ENCODE data around the gene FMNL1. TPM values are rescaled to one million over a fixed set of nuclear protein-coding genes. Genes with fewer than 3 reads are reported as not detected.
A peak's percentile ranks its signal among the peaks of the same experiment; 100 is the strongest.

FMNL1 gene
- total RNA-seq, 1 experiment from 2014 or later: 3.0 TPM

DNA sequence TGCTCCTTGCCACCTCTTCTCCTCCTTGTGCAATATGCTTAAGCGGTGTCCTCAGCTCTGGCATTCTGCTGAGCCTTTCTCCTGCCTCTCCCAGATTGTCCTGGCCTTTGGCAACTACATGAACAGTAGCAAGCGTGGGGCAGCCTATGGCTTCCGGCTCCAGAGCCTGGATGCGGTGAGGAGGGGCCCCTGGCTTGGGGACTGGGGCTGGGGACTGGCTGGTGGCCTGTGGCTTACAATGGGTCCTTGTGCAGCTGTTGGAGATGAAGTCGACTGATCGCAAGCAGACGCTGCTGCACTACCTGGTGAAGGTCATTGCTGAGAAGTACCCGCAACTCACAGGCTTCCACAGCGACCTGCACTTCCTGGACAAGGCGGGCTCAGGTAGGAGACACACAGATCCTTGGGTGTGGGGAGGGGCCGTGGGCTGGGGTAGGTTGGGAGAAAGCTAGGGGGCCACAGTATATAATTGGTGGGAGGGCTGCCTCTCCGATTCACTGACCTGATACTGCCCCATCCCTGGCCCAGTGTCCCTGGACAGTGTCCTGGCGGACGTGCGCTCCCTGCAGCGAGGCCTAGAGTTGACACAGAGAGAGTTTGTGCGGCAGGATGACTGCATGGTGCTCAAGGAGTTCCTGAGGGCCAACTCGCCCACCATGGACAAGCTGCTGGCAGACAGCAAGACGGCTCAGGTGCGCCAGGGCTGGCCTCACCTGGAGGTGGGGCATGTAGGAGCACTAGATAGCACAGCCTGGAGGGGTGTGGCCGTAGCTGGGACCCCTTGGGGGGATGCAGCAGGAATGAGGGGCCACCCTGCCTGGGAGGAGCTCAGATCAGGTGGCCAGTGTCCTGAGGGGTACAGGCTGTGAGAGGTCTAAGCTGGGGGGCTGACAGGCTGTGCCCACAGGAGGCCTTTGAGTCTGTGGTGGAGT is 23.3 kb downstream of the FMNL1 start:
- intact Hi-C loops (cut with micrococcal nuclease; ENCODE audit: unreplicated experiment): no loop called here

DNA sequence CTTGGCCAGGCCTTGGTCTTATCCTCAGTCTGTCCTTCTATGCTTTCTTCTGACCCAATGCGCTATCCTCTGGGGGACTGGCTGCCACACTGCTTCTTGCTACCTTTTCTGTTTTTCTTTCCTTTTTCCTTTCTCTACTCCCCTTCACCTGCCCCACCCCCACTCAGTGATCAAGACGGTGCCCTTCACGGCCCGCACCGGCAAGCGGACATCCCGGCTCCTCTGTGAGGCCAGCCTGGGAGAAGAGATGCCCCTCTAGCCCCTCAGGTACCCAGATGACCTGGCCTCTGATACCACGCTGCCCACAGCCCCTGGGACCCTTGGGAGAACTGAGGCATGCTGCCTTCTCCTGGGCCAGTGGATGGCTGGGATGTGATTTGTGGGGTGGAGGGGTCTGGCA is 24.7 kb downstream of the FMNL1 start:
- no peak for TF ChIP-seq CTCF (IDR thresholded peaks at IDR 0.05; ENCODE audit: insufficient read depth in 1 of 2, low read depth in 1 of 2, low read length in 1 of 2, severe bottlenecking in 1 of 2, unreplicated experiment in 1 of 2)
- Mint-ChIP-seq H3K9me3 (ENCODE audit: unreplicated experiment) (no peaks in the 10 kb centered on the region), H3K4me1 (ENCODE audit: low read depth, unreplicated experiment) (peaks cover 10% of the 10 kb centered on the region), H3K4me3 (ENCODE audit: unreplicated experiment) (peak overlapping the region; percentile 81), H3K27ac (ENCODE audit: unreplicated experiment) (peak overlapping the region; percentile 92), H3K27me3 (ENCODE audit: insufficient read depth, unreplicated experiment) (peaks cover 3% of the 10 kb centered on the region), H3K36me3 (ENCODE audit: insufficient read depth, unreplicated experiment) (peaks cover 17% of the 10 kb centered on the region)
- Histone ChIP-seq H3K4me3 (ENCODE audit: low read depth, low read length) (peak overlapping the region; percentile 63), H3K27me3 (replicated peaks; ENCODE audit: control insufficient read depth, insufficient read depth, low read length) (no peaks in the 10 kb centered on the region), H3K4me1 (peaks cover 13% of the 10 kb centered on the region), H3K36me3 (ENCODE audit: control insufficient read depth, insufficient read depth, low read length) (peaks cover 2% of the 10 kb centered on the region; the same call in 1 of the 2 replicates), H3K9me3 (no peaks in the 10 kb centered on the region)
- ChIA-PET POLR2A (interaction anchor here (1.3 kb wide), 1 partner anchor 71 kb away, joined by 6 read pairs; the partner anchor contains the start of gene MAP3K14), CTCF (interaction anchor here (0.9 to 1.7 kb wide), 4 partner anchors 10 to 179 kb away, joined by 4 to 7 read pairs (median 6); no protein-coding TSS in a partner anchor)
- no TSS peak for BruUV-seq (replicated peaks)
- intact Hi-C loops (cut with micrococcal nuclease; ENCODE audit: unreplicated experiment): loop anchor here (2.0 kb wide), 1 partner anchor 178 kb away; no protein-coding TSS in a partner anchor
- DNase-seq: no peak

More for the DNA sequence above, 23.3 kb downstream of the FMNL1 start:
- BruUV-seq (replicated peaks): no TSS peak
- no peaks in the 10 kb centered on the region for H3K27me3 ChIP-seq (replicated peaks; ENCODE audit: control insufficient read depth, insufficient read depth, low read length)
- Mint-ChIP-seq H3K36me3 (ENCODE audit: insufficient read depth, unreplicated experiment) (peaks cover 21% of the 10 kb centered on the region), H3K4me3 (ENCODE audit: unreplicated experiment) (no peak overlapping the region), H3K27me3 (ENCODE audit: insufficient read depth, unreplicated experiment) (peaks cover 3% of the 10 kb centered on the region), H3K27ac (ENCODE audit: unreplicated experiment) (no peak overlapping the region), H3K9me3 (ENCODE audit: unreplicated experiment) (no peaks in the 10 kb centered on the region), H3K4me1 (ENCODE audit: low read depth, unreplicated experiment) (peaks cover 10% of the 10 kb centered on the region)
- no peaks in the 10 kb centered on the region for H3K9me3 ChIP-seq
- no peak for TF ChIP-seq CTCF (IDR thresholded peaks at IDR 0.05; ENCODE audit: insufficient read depth in 1 of 2, low read depth in 1 of 2, low read length in 1 of 2, severe bottlenecking in 1 of 2, unreplicated experiment in 1 of 2)
- no peak overlapping the region for H3K4me3 ChIP-seq (ENCODE audit: low read depth, low read length)
- no peak for DNase-seq
- peaks cover 16% of the 10 kb centered on the region for H3K4me1 ChIP-seq
- ChIA-PET CTCF (interaction anchor here (0.9 kb wide), 1 partner anchor 73 kb away, joined by 4 read pairs; no protein-coding TSS in a partner anchor), POLR2A (no interaction called here)
- H3K36me3 ChIP-seq (ENCODE audit: control insufficient read depth, insufficient read depth, low read length): no peaks in the 10 kb centered on the region

- TF ChIP-seq CTCF (IDR thresholded peaks at IDR 0.05; ENCODE audit: insufficient read depth in 1 of 2, low read depth in 1 of 2, low read length in 1 of 2, severe bottlenecking in 1 of 2, unreplicated experiment in 1 of 2): peak; percentile 56 to 78
- H3K36me3 Mint-ChIP-seq (ENCODE audit: insufficient read depth, unreplicated experiment): peaks cover 17% of the 10 kb centered on the region
- H3K27me3 Mint-ChIP-seq (ENCODE audit: insufficient read depth, unreplicated experiment): peaks cover 3% of the 10 kb centered on the region
- H3K4me1 ChIP-seq: peaks cover 11% of the 10 kb centered on the region
- H3K4me3 Mint-ChIP-seq (ENCODE audit: unreplicated experiment): peak overlapping the region; percentile 81
- DNase-seq: peak in 1 of 2 experiments; percentile 69
- no peaks in the 10 kb centered on the region for H3K9me3 ChIP-seq
- H3K4me3 ChIP-seq (ENCODE audit: low read depth, low read length): peak overlapping the region; percentile 63
- BruUV-seq (replicated peaks): TSS peak; percentile 53
- intact Hi-C loops (cut with micrococcal nuclease; ENCODE audit: unreplicated experiment): loop anchor here (1.0 to 2.0 kb wide), 3 partner anchors 70 to 178 kb away; partner anchors contain the start of gene MAP3K14
- H3K9me3 Mint-ChIP-seq (ENCODE audit: unreplicated experiment): no peaks in the 10 kb centered on the region
- peak overlapping the region; percentile 92 for H3K27ac Mint-ChIP-seq (ENCODE audit: unreplicated experiment)
- ChIA-PET POLR2A (interaction anchor here (1.3 to 1.9 kb wide), 2 partner anchors 70 to 99 kb away, joined by 6 to 7 read pairs; partner anchors contain the start of genes HEXIM1 and MAP3K14), CTCF (interaction anchor here (0.6 to 2.0 kb wide), 14 partner anchors 9 to 581 kb away, joined by 3 to 13 read pairs (median 4); partner anchors contain the start of gene ACBD4)
- peaks cover 2% of the 10 kb centered on the region; the same call in 1 of the 2 replicates for H3K36me3 ChIP-seq (ENCODE audit: control insufficient read depth, insufficient read depth, low read length)
- H3K27me3 ChIP-seq (replicated peaks; ENCODE audit: control insufficient read depth, insufficient read depth, low read length): no peaks in the 10 kb centered on the region
- peaks cover 10% of the 10 kb centered on the region for H3K4me1 Mint-ChIP-seq (ENCODE audit: low read depth, unreplicated experiment)
These were observed 25.3 kb downstream of the FMNL1 start for GRCh38 chr17:45246861-45247428.
